B cell (primary cell): ENCODE results near the gene TTC23. TPM values are rescaled to one million over a fixed set of nuclear protein-coding genes. Genes with fewer than 3 reads are reported as not detected.
"Not testable (repeated sequence)": the region's sequence is repeated elsewhere in the genome, so short reads cannot be mapped to it uniquely, and the experiment has no call there.

ENCODE experiments used
- ATAC-seq: fragments of 200-7000 bp; cut with Tn5 transposase; one replicate; pipeline ENCODE4 v1.10.0; 2021; ENCODE audit warnings: low read depth, mild to moderate bottlenecking, moderate number of reproducible peaks, moderate library complexity
- CTCF ChIA-PET: fragments of 350-600 bp; sonication (Branson Sonifier 250); formaldehyde crosslinking; loops from one replicate; lab custom pipeline; 2021; ENCODE audit warnings: antibody characterized with exemption, inconsistent platforms; lab: Charles Lee
- POLR2A ChIA-PET: fragments of 350-600 bp; sonication (Branson Sonifier 250); formaldehyde crosslinking; loops from one replicate; lab custom pipeline; 2021; ENCODE audit warnings: antibody characterized with exemption; lab: Charles Lee
- DNase-seq: peaks from one replicate; pipeline ENCODE4 v3.0.0; 2013
- H2AFZ ChIP-seq: 2 replicates; pipeline ENCODE4 v1.6.1; 2012; ENCODE audit warnings: mild to moderate bottlenecking, low read depth, low read length; ENCODE audit not compliant: insufficient read depth, poor library complexity, severe bottlenecking
- H3K27ac ChIP-seq, 2 donors: 1 replicate in 1 of 2; 2 replicates in 1 of 2; pipeline ENCODE4 v1.5.1; 2012 to 2013; ENCODE audit warnings: low read length in 2 of 2, mild to moderate bottlenecking in 2 of 2, moderate library complexity in 1 of 2
- H3K27me3 ChIP-seq, 4 experiments: fragments of 200-600 bp in 1 of 4; sonication (generic) in 1 of 4; replicated peaks in 1 of 4; 1 replicate in 2 of 4; 2 replicates in 2 of 4; pipeline versions ENCODE4 v1.6.1 to v1.7.0; 2013 to 2016; ENCODE audit warnings: low read length in 3 of 4, mild to moderate bottlenecking in 2 of 4, mixed read lengths in 1 of 4, moderate library complexity in 1 of 4; ENCODE audit not compliant: insufficient read depth in 4 of 4, control insufficient read depth in 3 of 4; ENCODE audit errors: control extremely low read depth in 1 of 4
- H3K36me3 ChIP-seq, 2 experiments: replicated peaks in 1 of 2; 1 replicate in 1 of 2; 2 replicates in 1 of 2; pipeline versions ENCODE4 v1.6.1 to v1.7.1; 2013; ENCODE audit warnings: low read length in 1 of 2; ENCODE audit not compliant: insufficient read depth in 2 of 2, control insufficient read depth in 1 of 2; ENCODE audit errors: control extremely low read depth in 1 of 2, extremely low read depth in 1 of 2
- H3K4me1 ChIP-seq, 2 donors: fragments of 200-600 bp in 1 of 2; sonication (generic) in 1 of 2; 1 replicate in 1 of 2; 2 replicates in 1 of 2; pipeline versions ENCODE4 v1.5.1 to v1.6.1; 2013 to 2017; ENCODE audit warnings: low read length in 2 of 2; ENCODE audit not compliant: control insufficient read depth in 2 of 2, insufficient read depth in 2 of 2
- H3K4me2 ChIP-seq: replicated peaks from 2 replicates; pipeline ENCODE3; 2012; ENCODE audit warnings: mild to moderate bottlenecking, low read depth, low read length; ENCODE audit not compliant: poor library complexity, severe bottlenecking
- H3K4me3 ChIP-seq, 5 experiments: fragments of 200-600 bp in 1 of 5; sonication (generic) in 1 of 5; 1 replicate in 3 of 5; 2 replicates in 2 of 5; pipeline versions ENCODE4 v1.5.1 to v1.7.0; 2011 to 2016; ENCODE audit warnings: low read length in 4 of 5, mild to moderate bottlenecking in 4 of 5, low read depth in 2 of 5, control low read depth in 1 of 5, moderate library complexity in 1 of 5; ENCODE audit not compliant: insufficient read depth in 1 of 5; ENCODE audit errors: control extremely low read depth in 1 of 5, extremely low read depth in 1 of 5
- H3K79me2 ChIP-seq: fragments of 200-600 bp; sonication (generic); one replicate; pipeline ENCODE4 v1.6.0; 2016; ENCODE audit warnings: low read length; ENCODE audit not compliant: control insufficient read depth, insufficient read depth
- H3K9ac ChIP-seq: fragments of 200-600 bp; sonication (generic); 2 replicates; pipeline ENCODE4 v1.6.1; 2017; ENCODE audit warnings: mild to moderate bottlenecking, low read length, moderate library complexity
- H3K9me3 ChIP-seq, 3 donors: one replicate each; pipeline versions ENCODE4 v1.6.1 to v1.7.1; 2013; ENCODE audit warnings: low read length in 2 of 3; ENCODE audit not compliant: control insufficient read depth in 2 of 3, insufficient read depth in 1 of 3; ENCODE audit errors: control extremely low read depth in 1 of 3
- H4K20me1 ChIP-seq: 2 replicates; pipeline ENCODE4 v1.6.0; 2012; ENCODE audit warnings: mild to moderate bottlenecking, low read length; ENCODE audit not compliant: insufficient read depth, control insufficient read depth, poor library complexity, severe bottlenecking
- H3K27ac Mint-ChIP-seq: one replicate; pipeline ENCODE4 v1.8.0; 2021; ENCODE audit warnings: mixed read lengths
- H3K27me3 Mint-ChIP-seq: one replicate; pipeline ENCODE4 v1.8.0; 2021; ENCODE audit warnings: mixed read lengths
- H3K4me1 Mint-ChIP-seq: one replicate; pipeline ENCODE4 v1.8.0; 2021; ENCODE audit warnings: mixed read lengths
- H3K4me3 Mint-ChIP-seq: one replicate; pipeline ENCODE4 v1.8.0; 2021; ENCODE audit warnings: mixed read lengths
- H3K9me3 Mint-ChIP-seq: one replicate; pipeline ENCODE4 v1.8.0; 2022; ENCODE audit warnings: mixed read lengths; ENCODE audit not compliant: insufficient read depth
- EZH2 ChIP-seq: IDR thresholded peaks from 2 replicates; pipeline ENCODE4 v1.6.1; 2012; ENCODE audit warnings: borderline replicate concordance, low read depth, mild to moderate bottlenecking, moderate library complexity, low read length; ENCODE audit not compliant: insufficient read depth, poor library complexity, severe bottlenecking
- WGBS: methylation state at CpG from one replicate; pipeline ENCODE4 v1.1.5; 2013; ENCODE audit warnings: missing lambda C conversion rate; ENCODE audit not compliant: insufficient coverage; 5-methylcytosine and 5-hydroxymethylcytosine counted together
- intact Hi-C: fragments of 100-400 bp; cut with micrococcal nuclease; formaldehyde crosslinking; loops from one replicate; pipeline ENCODE4 v1.10.0; 2022
- polyA plus RNA-seq: library from polyadenylated mRNA; depleted of rRNA; stranded (reverse); fragments of >200 nt; gene quantifications from 2 replicates; pipeline ENCODE4 v1.2.3, GENCODE V29; 2012
- total RNA-seq, 2 donors: library from RNA; stranded (reverse); fragments of 120-200 nt in 1 of 2; gene quantifications; 1 replicate in 1 of 2; 2 replicates in 1 of 2; pipeline versions ENCODE4 v1.2.3 to v1.2.4, GENCODE V29; 2013 to 2022
- TF ChIP-seq, protein P1 (sequence below): fragments of 200-600 bp; IDR thresholded peaks from one replicate; pipeline ENCODE4 v1.8.0; 2022; ENCODE audit warnings: antibody characterized with exemption, mild to moderate bottlenecking

TTC23 gene
- total and polyA plus RNA-seq, 2 donors (not counting 1 experiment from before 2014, with no cell fraction given) = 0.15 to 1.9 TPM

DNA sequence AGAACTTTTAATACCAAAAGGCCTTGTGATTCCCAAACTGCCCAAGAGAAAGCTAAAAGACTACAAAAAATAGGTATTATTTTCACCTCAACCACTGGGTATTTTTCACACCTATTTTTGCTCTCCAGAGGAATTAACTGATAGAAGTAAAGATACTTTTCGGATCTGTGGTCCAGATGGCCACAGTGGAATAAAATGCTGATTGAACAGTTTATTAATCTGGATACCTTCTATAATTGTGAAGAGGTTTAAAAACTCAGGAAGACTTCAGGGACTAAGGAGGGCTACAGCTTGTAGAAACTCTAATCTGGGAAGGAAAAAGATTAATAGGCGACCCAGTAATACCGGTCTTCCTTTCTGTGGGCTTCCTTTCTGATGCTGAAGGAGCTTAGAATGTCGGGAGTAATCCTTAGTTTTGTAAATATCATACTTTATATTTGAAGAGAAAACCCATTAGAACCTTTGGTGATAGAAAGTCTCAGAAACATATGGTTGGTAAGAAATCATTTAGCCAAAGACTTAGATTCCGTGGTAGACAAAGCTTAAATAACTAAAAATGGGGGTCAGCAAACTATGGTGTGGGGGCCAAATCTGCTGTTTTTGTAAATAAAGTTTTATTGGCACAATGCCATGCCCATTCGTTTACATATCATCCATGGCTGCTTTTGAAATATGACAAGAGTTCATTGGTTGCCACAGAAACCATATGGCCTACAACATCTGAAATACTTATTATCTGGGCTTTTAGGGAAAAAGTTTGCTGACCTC is 47.8 kb downstream of the TTC23 start:
- Mint-ChIP-seq H3K9me3 (no peaks in the 10 kb centered on the region), H3K27ac (no peak overlapping the region), H3K27me3 (no peaks in the 10 kb centered on the region), H3K4me3 (no peak overlapping the region), H3K4me1 (no peaks in the 10 kb centered on the region)
- no peak for ATAC-seq
- ChIA-PET POLR2A (no interaction called here), CTCF (no interaction called here)
- no peak overlapping the region for H3K4me3 ChIP-seq
- H3K4me2 ChIP-seq = no peak overlapping the region
- H3K9ac ChIP-seq = no peak overlapping the region
- no peaks in the 10 kb centered on the region for H3K36me3 ChIP-seq
- H2AFZ ChIP-seq = no peak overlapping the region
- no peaks in the 10 kb centered on the region for H3K4me1 ChIP-seq
- H3K27ac ChIP-seq = no peak overlapping the region
- no peaks in the 10 kb centered on the region for H3K79me2 ChIP-seq
- H3K27me3 ChIP-seq = no peaks in the 10 kb centered on the region
- WGBS = 83% methylated on average over 1 of the region's 6 CpGs
- TF ChIP-seq, protein P1, sequence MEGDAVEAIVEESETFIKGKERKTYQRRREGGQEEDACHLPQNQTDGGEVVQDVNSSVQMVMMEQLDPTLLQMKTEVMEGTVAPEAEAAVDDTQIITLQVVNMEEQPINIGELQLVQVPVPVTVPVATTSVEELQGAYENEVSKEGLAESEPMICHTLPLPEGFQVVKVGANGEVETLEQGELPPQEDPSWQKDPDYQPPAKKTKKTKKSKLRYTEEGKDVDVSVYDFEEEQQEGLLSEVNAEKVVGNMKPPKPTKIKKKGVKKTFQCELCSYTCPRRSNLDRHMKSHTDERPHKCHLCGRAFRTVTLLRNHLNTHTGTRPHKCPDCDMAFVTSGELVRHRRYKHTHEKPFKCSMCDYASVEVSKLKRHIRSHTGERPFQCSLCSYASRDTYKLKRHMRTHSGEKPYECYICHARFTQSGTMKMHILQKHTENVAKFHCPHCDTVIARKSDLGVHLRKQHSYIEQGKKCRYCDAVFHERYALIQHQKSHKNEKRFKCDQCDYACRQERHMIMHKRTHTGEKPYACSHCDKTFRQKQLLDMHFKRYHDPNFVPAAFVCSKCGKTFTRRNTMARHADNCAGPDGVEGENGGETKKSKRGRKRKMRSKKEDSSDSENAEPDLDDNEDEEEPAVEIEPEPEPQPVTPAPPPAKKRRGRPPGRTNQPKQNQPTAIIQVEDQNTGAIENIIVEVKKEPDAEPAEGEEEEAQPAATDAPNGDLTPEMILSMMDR = no peak
- TF ChIP-seq EZH2 = no peak
- no peaks in the 10 kb centered on the region for H3K9me3 ChIP-seq
- no peaks in the 10 kb centered on the region for H4K20me1 ChIP-seq
- DNase-seq = no peak
- intact Hi-C loops = no loop called here

DNA sequence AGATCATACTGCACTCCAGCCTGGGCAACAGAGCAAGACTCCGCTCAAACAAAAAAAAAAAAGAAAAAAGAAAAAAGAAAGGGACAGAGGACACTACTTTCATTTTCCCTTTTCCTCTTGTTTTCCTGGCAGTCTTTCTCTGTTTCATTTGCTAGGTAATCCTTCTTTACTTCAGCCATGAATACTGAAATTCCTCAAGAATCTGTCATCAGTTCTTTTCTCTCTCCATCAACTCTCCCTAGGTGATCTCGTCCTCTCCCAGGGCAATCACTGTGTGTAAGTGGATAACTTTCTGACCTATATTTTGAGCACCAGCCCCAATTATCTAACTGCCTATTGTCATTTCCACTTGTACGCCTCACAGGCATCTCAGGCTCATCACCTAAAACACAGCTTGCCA is 51.5 kb downstream of the TTC23 start:
- ATAC-seq (no peak), DNase-seq (no peak)
- Histone ChIP-seq H2AFZ (no peak overlapping the region), H3K4me1 (no peaks in the 10 kb centered on the region), H3K27me3 (no peaks in the 10 kb centered on the region), H3K27ac (no peak overlapping the region), H3K4me2 (no peak overlapping the region), H4K20me1 (no peaks in the 10 kb centered on the region), H3K9ac (no peak overlapping the region), H3K79me2 (no peaks in the 10 kb centered on the region), H3K9me3 (no peaks in the 10 kb centered on the region), H3K4me3 (no peak overlapping the region), H3K36me3 (no peaks in the 10 kb centered on the region)
- no peaks in the 10 kb centered on the region for H3K4me1 Mint-ChIP-seq
- 100% methylated on average over 1 of the region's 3 CpGs for WGBS
- no peaks in the 10 kb centered on the region for H3K27me3 Mint-ChIP-seq
- CTCF ChIA-PET = no interaction called here
- TF ChIP-seq, protein P1 = no peak
- no peak for TF ChIP-seq EZH2
- intact Hi-C loops = no loop called here
- H3K27ac Mint-ChIP-seq = no peak overlapping the region
- POLR2A ChIA-PET = no interaction called here
- H3K9me3 Mint-ChIP-seq = no peaks in the 10 kb centered on the region
- H3K4me3 Mint-ChIP-seq = no peak overlapping the region

DNA sequence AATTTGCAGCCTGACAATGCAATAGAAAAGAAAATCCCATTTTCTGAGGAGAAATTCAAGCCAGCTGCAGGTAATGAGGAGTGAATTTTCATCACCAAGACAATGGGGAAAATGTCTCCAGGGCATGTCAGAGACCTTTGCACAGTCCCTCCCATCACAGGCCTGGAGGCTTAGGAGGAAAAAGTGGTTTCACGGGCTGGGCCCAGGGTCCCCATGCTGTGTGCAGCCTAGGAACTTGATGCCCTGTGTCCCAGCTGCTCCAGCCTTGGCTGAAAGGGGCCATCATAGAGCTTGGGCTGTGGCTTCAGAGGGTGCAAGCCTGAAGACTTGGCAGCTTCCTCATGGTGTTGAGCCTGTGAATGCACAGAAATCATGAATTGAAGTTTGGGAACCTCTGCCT is 57.2 kb downstream of the TTC23 start:
- 90% methylated on average over 1 of the region's 1 CpG for WGBS
- H3K4me2 ChIP-seq, H4K20me1 ChIP-seq: not testable (repeated sequence)

More for the DNA sequence above, 57.2 kb downstream of the TTC23 start:
- H3K27ac ChIP-seq, H3K27me3 Mint-ChIP-seq, H3K4me1 Mint-ChIP-seq, intact Hi-C loops, CTCF ChIA-PET, H3K9ac ChIP-seq, H3K9me3 ChIP-seq, ATAC-seq, H3K27ac Mint-ChIP-seq, H3K4me3 Mint-ChIP-seq, H2AFZ ChIP-seq, H3K4me3 ChIP-seq, POLR2A ChIA-PET, DNase-seq, H3K79me2 ChIP-seq, H3K36me3 ChIP-seq, H3K4me1 ChIP-seq, H3K27me3 ChIP-seq, H3K9me3 Mint-ChIP-seq: not testable (repeated sequence)
